GM12801 (cell line): ENCODE results near the gene SLC15A2.

Experiments used
- TF ChIP-seq, protein P1 (sequence below): IDR thresholded peaks from one replicate; pipeline ENCODE4 v1.5.1; 2011; ENCODE audit warnings: control low read depth; ENCODE audit not compliant: insufficient read length; ENCODE audit errors: extremely low read depth

Gene SLC15A2

DNA sequence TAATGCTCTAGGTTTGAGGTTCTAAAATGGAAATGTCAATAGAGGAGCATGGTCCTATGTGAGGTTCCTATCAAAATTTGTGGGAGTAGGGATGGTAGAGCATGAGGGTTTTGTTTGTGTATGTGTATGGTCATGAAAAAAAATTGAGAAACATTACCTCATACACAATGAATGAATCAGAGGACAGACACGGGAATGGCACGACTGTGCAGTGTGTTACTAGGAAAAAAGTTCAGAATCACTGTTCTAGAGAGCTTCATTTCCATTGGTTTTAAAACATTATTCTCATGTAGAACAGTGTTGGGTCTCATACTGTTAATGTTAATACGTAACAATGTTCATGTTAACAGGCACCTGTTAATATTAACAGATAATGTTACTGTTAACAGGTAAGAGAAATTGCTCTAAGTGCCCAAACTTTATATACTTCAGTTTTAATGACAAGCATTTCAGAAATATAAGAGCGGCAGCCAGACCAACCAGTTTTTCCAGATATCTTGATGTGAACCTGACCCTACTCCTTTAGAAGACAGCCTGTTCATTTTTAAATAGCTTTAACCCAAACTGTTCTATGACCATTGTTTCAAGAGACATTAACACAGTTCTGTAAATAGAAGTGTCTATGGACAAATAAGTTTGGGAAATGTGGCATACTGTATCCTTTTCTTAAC, 48.0 kb downstream of the SLC15A2 start:
- TF ChIP-seq, protein P1, sequence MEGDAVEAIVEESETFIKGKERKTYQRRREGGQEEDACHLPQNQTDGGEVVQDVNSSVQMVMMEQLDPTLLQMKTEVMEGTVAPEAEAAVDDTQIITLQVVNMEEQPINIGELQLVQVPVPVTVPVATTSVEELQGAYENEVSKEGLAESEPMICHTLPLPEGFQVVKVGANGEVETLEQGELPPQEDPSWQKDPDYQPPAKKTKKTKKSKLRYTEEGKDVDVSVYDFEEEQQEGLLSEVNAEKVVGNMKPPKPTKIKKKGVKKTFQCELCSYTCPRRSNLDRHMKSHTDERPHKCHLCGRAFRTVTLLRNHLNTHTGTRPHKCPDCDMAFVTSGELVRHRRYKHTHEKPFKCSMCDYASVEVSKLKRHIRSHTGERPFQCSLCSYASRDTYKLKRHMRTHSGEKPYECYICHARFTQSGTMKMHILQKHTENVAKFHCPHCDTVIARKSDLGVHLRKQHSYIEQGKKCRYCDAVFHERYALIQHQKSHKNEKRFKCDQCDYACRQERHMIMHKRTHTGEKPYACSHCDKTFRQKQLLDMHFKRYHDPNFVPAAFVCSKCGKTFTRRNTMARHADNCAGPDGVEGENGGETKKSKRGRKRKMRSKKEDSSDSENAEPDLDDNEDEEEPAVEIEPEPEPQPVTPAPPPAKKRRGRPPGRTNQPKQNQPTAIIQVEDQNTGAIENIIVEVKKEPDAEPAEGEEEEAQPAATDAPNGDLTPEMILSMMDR, result no peak

DNA sequence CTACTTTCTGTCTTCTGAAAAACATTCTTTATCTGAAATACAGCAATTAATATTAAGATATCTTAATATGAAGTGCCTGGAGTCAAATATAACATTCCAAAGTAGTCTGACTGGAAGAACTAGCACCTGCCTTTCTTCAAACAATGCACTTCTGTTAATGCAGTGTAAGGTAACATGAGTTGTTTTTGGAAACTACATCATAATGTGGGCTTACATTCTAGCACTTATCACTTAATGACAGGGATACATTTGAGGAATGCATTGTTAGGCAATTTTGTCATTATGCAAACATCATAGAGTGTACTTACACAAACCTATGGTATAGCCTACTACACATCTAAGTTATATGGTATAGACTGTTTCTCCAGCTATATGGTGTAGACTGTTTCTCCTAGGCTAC, 49.2 kb downstream of the SLC15A2 start:
- TF ChIP-seq, protein P1, result no peak

DNA sequence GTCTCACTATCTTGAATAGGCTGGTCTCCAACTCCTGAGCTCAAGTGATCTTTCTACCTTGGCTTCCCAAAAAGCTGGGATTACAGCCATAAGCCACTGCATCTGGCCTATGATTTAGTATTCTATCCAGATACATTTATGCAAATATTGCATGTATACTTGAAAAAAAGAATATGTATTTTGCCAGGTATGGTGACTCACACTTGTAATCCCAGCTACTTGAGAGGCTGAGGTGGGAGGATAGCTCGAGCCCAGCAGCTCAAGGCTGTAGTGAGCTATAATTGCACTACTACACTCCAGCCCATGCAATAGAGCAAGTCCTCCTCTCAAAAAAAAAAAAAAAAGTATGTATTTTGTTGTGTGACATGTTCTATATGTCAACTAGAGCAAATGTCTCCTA, 54.4 kb downstream of the SLC15A2 start:
- TF ChIP-seq, protein P1, result no peak

DNA sequence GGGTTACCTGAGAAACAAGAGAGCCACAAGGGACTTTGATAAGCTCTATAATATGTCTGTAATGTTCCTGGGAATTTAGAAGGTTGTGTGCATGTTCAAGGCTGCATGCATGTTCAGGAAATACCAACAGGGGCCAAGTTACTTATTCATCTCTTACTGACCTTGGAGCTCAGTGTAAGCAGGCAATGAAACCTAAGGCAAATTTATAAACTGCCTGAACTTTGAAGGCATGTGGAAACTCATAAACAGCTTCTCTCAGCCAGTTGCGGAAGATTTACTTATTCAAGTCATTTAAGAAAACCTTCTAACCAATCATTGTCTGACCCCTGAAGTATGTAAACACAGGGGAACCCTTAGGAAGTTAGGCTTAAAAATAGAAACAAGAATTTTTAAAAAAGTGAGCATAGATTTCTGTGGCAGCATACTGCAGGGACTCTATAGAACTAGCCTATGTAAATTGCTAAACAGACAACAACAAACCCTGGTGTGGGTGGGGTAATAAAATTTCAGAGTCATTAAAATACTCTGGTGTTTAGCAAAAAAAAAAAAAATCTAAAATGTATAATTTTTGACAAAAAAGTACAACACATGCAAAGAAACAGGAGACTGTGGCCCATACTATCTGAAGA, 57.2 kb downstream of the SLC15A2 start:
- TF ChIP-seq, protein P1, result no peak

DNA sequence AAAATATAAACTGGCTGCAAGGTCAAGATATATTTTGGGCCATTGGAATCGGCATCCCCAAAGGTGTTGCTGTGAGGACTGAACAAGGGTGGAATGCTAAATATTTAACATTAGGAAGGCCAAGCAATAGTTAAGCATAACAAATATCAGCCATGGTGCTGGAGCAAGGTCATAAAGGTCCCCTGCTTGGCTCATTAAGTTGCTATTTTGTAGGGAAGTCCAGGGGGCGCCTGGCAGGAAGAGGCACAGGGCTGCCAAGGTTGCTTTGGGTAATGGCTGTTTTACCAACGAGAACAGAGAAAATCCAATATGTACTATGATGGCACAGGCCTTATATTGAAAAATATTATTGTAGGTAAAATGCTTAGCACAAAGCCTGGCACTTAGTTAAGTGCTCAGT, 62.2 kb downstream of the SLC15A2 start:
- TF ChIP-seq, protein P1, result no peak

DNA sequence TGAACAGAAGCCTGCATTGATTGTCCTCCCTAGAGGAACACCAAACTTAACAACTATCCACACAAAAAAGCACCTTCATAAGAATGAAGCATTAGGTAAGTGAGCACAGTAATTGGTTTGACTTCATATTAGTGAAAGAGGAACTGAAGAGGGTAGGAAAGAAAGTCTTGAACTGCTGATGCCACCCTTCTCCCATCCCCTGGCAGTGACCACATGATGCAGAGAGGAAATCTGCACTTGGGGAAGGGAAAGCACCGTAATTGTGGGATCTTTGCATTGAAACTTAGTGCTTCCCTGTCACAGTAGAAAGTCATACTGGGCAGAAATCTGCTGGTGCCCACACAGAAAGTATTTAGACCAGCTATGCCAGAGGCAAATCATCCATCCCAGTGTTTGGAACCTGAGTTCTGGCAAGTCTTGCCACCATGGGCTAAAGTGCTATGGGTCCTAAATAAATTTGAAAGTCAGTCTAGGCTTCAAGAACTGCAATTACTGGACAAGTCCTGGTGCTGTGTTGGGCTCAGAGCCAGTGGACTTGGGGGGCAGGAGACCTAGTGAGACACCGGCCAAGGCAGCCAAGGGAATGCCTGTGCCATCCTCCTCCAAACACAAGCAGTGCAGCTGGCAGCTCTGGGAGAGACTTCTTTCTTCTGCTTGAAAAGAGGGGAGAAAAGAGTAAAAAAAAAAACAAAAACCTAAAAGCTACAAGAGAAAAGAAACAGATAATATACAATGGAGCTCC, 63.6 kb downstream of the SLC15A2 start:
- TF ChIP-seq, protein P1, result no peak

DNA sequence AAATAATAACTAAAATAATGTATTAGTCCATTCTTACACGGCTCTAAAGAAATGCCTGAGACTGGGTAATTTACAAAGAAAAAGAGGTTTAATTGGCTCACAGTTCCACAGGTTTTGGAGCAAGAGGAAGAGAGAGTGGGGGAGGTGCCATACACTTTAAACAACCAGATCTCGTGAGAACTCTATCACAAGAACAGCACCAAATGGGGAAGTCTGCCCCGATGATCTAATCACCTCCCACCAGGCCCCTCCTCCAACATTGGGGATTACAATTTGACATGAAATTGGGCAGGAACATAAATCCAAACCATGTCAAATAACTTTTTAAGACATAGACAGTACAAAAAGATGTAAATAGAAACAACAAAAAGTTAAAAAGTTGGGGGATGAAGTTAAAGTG, 64.6 kb downstream of the SLC15A2 start:
- TF ChIP-seq, protein P1, result no peak
